HG03064 (cell line): ENCODE results near the gene ZFP1.
"Not testable (repeated sequence)": the region's sequence is repeated elsewhere in the genome, so short reads cannot be mapped to it uniquely, and the experiment has no call there.

ENCODE experiments used
- ATAC-seq: cut with Tn5 transposase; IDR thresholded peaks from one replicate; pipeline ENCODE4 v1.9.1; 2021; ENCODE audit warnings: low read depth; ENCODE audit not compliant: unreplicated experiment

Gene ZFP1

DNA sequence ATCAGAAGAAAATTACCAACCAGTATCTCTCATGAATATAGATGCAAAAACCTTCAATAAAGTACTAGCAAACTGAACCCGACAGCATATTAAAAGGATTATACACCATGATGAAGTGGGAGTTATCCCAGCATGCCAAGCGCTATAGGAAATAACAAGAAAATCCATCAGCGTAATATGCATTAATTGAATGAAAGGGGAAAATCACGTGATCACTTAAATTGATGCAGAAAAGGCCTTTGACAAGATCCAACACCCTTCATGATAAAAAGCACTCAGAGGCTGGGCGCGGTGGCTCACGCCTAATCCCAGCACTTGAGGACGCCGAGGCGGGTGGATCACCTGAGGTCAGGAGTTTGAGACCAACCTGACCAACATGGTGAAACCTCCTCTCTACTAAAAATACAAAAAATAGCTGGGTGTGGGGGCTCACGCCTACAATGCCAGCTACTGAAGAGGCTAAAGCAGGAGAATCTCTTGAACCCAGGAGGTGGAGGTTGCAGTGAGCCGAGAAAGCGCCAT, 53.8 kb downstream of the ZFP1 start:
- no peak for ATAC-seq

DNA sequence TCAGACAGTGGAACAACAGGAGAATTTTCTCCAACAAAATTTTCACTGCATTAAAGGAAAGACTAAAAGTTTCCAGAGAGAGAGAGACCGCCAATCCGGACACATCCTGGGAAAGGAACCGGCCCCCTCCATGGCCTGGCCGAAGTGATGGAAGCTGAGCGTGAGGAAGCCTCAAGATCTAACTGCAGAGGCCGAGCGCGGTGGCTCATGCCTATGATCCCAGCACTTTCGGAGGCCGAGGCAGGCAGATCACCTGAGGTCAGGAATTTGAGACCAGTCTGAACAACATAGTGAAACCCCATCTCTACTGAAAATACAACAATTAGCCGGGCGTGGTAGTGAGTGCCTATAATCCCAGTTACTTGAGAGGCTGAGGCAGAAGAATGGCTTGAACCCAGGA, 54.8 kb downstream of the ZFP1 start:
- no peak for ATAC-seq

DNA sequence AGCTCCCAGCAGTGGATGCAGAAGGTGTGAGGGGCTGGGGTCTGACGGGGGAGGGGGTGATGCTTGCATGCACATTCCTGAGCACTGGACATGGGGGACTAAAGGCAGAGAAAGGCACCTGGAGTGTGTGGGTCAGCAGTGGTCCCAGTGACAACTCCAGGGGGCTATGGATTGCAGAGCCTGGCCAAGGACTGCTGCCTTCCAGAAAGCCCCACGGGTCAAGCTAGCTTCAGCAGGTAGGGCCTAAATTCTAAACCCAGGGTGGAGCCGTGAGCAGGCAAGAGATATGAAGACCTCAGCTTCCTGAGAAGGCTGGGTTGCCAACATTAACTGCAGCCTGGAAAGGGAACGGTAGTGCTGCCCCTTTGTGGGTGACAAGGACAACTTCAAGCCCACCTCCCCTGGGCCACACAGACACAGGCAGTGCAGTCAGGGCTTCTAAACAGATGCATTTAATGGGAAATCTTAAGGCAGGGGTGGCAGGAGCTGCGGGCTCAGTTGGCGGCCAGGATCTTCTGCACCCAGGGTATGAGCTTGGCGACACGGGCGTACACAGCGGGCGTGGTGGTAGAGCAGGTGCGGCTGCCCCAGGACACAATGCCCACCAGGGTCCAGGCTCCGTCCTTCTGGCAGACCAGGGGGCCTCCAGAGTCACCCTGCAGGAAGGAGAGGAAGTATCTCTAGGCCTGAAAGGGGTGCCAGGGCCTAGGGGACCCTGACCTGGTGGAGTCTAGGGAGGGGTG, 55.5 kb downstream of the ZFP1 start:
- no peak for ATAC-seq

DNA sequence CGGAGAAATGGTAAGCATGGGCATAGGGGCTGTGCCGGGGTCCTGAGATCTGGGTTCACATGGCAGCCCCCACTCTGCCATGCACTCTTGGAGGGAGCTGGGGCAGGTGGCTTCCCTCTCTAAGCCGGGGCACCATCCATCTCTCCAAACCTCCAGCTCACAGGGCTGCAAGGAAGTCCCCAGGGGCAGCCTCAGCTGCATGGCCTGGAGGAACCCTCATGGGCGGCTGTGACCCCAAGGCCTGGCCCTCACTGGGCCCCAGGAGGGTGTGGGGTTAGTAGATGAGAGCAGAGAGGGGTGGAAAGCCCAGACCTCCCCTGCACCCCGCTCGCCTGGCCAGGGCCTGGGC, 56.1 kb downstream of the ZFP1 start:
- ATAC-seq = no peak

DNA sequence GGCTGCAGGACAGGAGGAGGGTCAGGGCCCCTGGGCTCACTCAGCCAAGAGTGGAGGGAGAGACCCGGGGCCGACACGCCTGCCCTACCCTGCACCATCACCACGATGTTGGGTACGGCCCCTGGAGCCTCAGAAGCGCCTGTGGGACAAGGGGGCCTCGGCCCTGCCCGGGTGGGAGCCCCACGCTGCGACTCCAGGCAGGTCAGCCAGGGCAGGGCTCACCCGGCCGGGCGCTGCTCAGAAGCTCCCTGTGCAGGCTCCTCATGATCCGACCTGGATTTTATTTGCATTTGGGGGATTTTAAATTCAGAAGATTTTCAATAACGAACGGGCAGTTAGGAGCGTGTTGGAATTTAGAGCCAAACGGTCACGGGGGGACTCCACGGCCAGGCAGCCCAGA, 56.6 kb downstream of the ZFP1 start:
- ATAC-seq = not testable (repeated sequence)

DNA sequence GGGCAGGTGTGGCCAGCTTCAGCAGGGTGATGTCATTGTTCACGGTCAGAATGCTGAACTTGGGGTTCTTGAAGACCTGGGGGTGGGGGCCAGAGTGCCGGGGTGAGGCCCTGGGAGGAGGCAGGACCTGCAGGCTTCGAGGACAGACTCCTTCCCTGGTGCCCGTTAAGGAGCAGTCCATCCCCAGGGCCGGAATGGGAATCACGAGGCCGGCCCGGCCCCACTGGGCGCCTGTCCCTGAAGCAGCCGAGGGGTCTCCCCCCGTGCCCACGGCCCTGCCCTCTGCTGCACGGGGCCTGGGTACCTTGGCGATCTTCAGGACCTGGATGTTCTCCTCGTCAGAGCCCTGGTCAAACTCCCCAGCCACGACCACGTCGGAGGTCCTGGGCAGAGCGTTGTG, 57.1 kb downstream of the ZFP1 start:
- ATAC-seq = not testable (repeated sequence)

DNA sequence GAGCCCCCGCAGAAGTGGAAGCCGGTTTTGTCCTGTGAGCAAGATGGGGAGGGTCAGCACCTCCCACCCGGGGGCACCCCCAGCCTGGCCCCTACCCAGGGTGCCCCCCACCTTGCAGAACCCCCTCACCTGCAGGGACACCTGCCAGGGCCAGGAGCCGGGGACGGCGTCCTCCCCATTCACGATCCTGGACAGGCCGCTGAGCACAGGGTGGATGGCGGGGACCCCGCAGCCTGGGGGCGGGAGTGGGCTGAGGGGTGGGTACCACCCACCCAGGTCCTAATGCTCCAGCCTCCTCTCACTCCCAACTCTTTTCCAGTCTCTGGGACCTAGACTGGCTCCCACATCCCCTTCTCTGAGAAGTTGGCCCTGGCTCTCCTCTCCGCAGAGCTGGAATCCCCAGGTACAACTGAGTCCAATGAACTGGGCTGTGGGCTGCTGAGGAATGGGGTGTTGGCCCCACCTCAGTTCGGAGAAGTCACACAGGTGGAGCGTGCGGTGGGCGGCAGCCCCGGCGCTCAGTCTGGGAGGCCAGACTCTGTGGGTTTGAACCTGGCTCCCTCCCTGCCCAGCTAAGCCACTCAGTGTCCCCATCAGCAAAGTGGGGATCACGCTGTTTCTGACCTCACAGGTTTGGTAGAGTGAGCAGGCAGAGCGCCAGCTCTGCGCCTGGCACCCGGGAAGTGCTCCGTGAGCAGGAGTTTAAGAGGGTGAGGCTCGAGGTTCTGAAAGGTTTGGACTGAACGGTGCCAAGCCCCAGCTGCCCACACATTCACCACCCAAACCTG, 57.8 kb downstream of the ZFP1 start:
- ATAC-seq = not testable (repeated sequence)

DNA sequence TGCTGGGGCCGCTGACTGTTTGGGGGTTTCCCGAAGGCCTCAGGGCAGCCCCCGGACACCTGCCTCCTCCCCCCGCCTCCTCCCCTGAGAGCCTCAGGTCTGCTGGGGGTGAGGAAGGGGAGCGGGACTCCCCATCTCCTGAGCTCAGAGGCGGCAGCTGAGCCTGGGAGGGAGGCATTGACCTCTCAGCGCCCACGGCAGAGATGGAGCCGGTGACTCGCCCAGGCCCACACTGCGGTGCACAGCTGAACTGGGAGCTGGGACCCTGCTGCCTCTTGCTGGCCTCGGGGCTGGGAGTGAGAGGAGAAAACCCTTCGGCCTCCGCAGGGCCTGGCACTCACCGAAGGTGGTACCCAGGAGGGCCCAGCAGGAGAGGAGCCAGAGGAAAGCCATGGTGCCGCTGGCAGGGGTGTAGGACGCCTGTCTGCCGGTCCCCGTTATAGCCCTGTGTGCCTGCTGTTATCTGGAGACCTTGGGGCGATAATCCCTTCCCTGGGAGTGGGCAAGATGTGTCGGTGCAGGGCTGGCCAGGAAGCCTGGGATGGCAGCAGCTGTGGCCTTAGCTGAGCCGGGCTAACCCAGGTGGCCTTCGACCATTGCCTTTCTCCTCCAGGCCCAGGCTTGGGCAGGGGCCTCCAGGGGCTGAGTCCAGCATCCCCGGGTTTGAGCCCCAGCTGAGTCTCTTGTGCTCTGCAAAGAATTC, 58.6 kb downstream of the ZFP1 start, which contains the start of gene CTRB2:
Gene CTRB2 (minus strand): TSS at position 413 of the 703 bp plus-strand sequence. CDS start 20 bp downstream, at position 393.
- ATAC-seq = no peak

DNA sequence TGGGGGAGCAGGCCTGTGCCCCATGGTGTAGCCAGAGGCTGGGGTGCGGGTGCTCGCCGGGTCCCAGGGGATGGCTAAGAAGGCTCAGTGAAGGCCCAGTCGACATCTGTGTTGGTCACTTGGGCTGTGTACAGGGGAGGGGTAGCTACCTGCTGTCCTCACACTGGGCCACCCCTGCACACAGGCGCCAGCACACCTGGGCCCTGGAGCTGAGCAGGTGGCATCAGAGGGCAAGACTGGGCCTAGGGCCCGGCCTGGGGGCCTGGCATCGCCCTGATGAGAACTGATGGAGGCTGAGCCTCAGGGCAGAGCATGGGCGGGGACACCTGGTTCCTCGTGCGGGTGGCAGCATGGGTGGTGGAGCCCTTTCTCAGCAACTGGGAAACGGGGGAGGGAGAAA, 59.5 kb downstream of the ZFP1 start:
- no peak for ATAC-seq

DNA sequence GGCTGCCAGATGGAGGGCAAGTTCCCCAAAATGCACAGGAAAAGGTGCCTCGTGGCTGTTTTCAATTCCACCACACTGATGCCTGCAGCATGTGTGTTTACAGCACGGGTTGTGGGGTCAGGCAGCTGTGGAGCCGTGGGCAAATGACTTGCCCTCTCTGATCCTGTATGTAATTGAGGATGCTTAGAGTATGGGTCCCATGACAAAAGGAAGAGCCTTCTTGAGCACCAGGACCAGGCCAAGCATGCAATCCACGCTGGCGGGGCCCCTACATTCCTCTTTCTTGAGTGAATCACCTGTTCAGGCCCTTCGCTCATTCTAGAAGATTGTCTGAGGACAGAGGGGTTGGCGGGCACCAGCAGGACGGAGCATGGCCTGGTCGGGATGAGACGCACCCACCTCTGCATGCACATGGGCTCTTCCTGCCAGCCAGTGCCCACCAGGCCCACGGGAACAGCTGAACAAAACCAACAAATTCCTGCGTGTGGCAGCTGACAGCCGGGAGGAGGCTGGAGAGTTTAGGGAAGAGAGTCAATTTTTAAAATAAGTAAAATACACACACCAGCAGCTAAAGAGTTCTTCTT, 60.0 kb downstream of the ZFP1 start:
- no peak for ATAC-seq

DNA sequence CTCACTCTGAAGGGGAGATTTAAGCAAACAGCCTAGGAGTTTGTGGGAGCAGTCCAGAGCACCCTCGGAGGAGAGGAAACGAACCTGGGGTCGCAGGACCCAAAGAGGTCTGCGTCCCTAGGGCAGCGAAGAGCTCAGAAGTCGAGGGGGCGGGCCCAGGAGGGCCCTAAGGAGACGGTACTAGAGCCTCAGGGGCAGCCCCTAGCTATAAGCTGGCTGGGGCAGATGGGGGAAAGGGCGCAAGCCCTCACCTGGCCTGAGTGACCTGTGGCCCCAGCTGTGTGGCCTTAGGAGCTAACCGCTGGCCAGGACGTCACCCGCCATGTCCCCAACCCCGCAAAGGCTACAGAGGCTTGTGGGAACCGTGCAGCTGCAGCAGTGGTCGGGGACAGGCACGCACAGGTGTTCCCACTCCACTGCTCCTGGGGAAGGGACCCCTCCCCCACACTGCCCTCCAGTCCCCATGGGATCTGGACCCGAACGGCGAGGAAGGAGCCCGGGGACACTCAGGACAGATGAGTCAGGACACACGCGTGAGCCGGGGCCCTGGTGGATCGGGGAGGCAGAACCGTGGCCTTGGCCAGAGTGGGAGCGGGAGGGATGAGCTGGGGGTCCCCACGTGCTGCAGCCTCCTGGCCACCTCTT, 60.7 kb downstream of the ZFP1 start:
- ATAC-seq = no peak

DNA sequence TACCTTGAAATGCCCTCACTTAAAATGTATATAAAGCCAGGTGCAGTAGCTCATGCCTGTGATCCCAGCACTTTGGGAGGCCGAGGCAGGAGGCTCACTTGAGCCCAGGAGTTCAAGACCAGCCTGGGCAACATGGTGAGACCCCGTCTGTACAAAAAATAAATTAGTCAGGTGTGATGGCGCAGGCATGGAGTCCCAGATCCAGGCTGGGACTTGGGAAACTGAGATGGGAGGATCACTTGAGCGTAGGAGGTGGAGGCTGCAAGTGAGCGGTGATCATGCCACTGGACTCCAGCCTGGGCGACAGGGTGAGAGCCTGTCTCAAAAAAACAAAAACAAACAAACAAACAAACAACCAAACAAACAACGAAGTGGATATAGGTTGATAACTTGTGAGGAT, 61.2 kb downstream of the ZFP1 start:
- ATAC-seq = not testable (repeated sequence)

DNA sequence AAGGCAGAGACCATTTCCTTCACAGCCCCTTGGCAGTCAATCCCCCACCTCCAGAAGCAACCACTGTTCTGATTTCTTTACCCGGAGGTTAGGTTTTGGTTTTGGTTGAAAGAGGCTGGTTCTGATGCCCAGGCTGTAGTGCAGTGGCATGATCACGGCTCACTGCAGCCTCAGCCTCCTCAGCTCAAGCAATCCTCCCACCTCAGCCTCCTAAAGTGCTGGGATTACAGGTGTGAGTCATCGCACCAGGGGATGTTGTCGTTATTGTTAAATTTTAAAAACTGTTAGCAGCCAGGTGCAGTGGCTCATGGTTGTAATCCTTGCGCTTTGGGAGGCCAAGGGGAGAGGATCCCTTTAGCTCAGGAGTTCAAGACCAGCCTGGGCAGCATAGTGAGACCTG, 61.6 kb downstream of the ZFP1 start:
- ATAC-seq = no peak

DNA sequence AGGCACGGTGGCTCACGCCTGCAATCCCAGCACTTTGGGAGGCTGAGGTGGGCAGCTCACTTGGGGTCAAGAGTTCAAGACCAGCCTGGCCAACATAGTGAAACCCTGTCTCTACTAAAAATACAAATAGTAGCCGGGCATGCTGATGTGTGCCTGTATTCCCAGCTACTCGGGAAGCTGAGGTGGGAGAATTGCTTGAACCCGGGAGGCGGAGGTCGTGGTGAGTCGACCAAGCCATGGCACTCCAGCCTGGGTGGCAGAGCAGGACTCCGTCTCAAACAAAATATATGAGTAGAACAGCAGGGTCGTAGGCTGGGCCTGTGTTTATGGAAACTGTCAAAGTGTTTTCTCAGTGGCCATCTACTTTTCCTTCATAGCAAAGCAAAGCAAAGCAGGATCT, 63.0 kb downstream of the ZFP1 start:
- not testable (repeated sequence) for ATAC-seq

DNA sequence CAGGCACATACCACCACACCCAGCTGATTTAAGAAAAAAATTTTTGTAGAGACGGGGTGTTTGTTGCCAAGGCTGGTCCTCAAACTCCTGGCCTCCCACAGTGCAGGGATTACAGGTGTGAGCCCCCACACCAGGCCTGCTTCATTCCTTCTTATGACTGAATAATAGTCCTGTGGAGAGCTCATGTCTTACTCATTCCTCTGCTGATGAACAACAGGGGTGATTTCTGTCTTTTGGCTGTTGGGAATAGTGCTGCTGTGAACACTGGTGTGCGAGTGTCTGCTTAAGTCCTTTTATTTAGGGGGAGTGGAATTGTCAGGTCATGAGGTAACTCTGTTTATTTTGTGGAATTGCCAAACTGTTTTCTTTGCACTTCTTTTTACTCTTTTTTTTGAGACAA, 67.8 kb downstream of the ZFP1 start:
- no peak for ATAC-seq

DNA sequence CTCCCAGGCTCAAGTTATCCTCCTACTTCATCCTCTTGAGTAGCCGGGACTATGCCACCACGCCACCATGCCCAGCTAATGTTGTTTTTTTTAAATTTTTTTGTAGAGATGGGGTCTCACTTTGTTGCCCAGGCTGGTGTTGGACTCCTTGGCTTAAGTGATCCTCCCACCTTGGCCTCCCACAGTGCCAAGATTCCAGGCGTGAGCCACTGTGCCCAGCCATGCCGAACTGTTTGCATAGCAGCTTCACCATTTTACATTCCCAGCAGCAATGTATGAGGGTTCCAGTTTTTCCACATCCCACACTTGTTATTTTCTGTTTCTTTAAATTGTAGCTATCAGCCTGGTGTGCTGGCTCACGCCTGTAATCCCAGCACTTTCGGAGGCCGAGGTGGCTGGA, 68.3 kb downstream of the ZFP1 start:
- no peak for ATAC-seq

DNA sequence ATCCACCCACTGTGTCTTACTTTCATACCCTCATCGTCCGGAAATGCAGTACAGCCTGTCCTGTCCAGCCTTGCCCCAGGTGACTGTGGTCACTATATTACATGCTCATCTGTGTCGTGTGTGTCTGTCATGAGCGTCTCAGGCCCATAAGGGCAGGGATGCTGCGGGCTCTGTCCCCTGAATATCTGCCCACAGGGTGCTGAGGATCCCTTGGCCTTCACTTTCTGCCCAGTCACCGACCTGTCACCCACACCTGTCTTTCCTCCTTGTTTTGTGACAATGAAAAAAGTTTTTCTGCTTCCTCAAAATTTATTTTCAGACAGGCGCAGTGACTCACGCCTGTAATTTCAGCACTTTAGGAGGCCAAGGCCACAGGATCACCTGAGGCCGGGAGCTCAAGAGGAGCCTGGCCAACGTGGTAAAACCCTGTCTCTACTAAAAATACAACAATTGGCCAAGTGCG, 69.1 kb downstream of the ZFP1 start:
- no peak for ATAC-seq

DNA sequence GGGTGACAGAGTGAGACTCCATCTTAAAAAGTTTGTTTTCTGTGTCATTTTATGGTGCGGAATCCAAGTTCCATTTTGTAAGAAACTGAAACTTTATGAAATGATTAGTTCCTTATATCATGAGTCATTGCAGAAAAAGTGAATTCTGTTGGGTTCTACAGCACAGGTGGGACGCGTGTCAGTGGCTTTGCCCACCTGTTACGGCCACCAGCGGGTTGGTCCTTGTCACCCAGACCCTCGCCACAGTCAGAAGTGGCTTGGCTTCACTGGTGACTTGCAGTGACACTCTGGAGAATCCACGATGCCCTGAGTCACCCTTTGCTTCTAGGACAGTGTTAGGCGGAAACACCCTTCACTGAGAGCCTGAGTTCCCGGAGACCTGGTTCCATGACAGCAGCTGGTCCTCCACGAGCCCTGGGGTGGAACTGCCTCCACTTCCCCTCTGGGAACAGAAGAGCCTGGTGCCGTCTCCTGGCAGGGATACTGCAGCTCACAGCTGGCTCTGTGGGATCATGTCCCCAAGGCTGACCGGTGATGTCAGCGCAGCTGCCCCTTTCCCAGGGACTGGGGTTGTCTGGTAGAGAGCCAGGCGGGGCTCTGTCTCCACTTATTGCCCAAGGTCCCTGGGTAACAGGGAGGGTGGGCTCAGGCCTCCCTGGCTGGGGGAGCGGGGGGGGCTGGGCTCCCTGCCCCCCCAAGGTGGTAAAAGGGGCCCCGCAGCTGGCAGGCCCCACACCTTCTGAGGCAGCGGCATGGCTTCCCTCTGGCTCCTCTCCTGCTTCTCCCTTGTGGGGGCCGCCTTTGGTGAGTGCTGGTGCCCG, 70.1 kb downstream of the ZFP1 start, which contains the start of gene CTRB1:
Gene CTRB1 (plus strand): TSS at position 733 of the 821 bp plus-strand sequence. CDS start 20 bp downstream, at position 753.
- no peak for ATAC-seq

DNA sequence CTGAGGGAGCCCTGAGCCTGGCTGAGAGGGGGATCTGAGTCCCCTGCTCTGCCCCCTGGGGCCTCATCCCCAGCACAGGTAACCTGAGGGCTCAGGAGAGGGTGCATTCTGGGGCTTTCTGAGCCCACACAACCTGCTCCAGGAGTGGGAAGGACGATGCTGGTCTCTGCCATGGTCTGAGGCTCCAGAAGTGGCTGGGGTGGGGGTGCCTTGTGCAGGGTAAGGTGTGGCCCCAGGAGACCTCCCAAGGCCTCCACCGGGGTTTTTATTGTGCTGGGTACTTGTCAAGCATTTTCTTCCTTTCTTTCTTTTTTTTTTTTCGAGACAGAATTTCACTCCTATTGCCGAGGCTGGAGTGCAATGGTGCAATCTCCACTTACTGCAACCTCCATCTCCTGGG, 70.8 kb downstream of the ZFP1 start:
- ATAC-seq = no peak
